Thyroid gland (tissue), 4 donors: ENCODE measurements around the gene DVL1. TPM values are rescaled to one million over a fixed set of nuclear protein-coding genes. Genes with fewer than 3 reads are reported as not detected.
A peak's percentile ranks its signal among the peaks of the same experiment; 100 is the strongest.
"Not testable (repeated sequence)": the region's sequence is repeated elsewhere in the genome, so short reads cannot be mapped to it uniquely, and the experiment has no call there.

Experiments used
- DNase-seq, 2 donors: peaks; one replicate each; pipeline ENCODE4 v3.0.0-alpha.2; 2019
- H3K27ac ChIP-seq, 3 donors: fragments of 200-600 bp; sonication (generic); 1 replicate in 2 of 3; 2 replicates in 1 of 3; pipeline ENCODE4 v1.5.1; 2016 to 2019; ENCODE audit warnings: mild to moderate bottlenecking in 1 of 3, moderate library complexity in 1 of 3
- H3K27me3 ChIP-seq: fragments of 200-600 bp; sonication (generic); one replicate; pipeline ENCODE4 v1.5.1; 2019
- H3K36me3 ChIP-seq, 2 donors: fragments of 200-600 bp; sonication (generic); one replicate each; pipeline ENCODE4 v1.5.1; 2016 to 2019
- H3K4me1 ChIP-seq, 2 donors: fragments of 200-600 bp; sonication (generic); one replicate each; pipeline ENCODE4 v1.5.1; 2017 to 2019
- H3K4me3 ChIP-seq, 3 donors: fragments of 200-600 bp; sonication (generic); replicated peaks in 1 of 3; 1 replicate in 2 of 3; 2 replicates in 1 of 3; pipeline ENCODE4 v1.5.1; 2016; ENCODE audit warnings: mild to moderate bottlenecking in 1 of 3
- H3K9me3 ChIP-seq: fragments of 200-600 bp; sonication (generic); one replicate; pipeline ENCODE4 v1.5.1; 2017
- CTCF ChIP-seq, 6 experiments: fragments of 200-600 bp in 3 of 6; fragments of 450-650 bp in 3 of 6; sonication (generic) in 3 of 6; IDR thresholded peaks; one replicate each; pipeline ENCODE4 v1.5.1; 2016 to 2019; ENCODE audit warnings: antibody characterized with exemption in 6 of 6, mild to moderate bottlenecking in 2 of 6, inconsistent platforms in 1 of 6, moderate library complexity in 1 of 6
- POLR2A ChIP-seq, 2 donors: fragments of 450-650 bp; IDR thresholded peaks; one replicate each; pipeline ENCODE4 v1.6.1; 2017; ENCODE audit warnings: antibody characterized with exemption in 2 of 2, mild to moderate bottlenecking in 2 of 2, moderate library complexity in 1 of 2
- WGBS, 2 donors: methylation state at CpG; one replicate each; pipeline ENCODE4 v1.1.5; 2017; 5-methylcytosine and 5-hydroxymethylcytosine counted together
- intact Hi-C: fragments of 100-400 bp; cut with DNase I; formaldehyde crosslinking; loops from one replicate; pipeline ENCODE4 v1.15.1; 2023
- total RNA-seq, 4 donors: library from RNA; depleted of rRNA; stranded (reverse); fragments of >200 nt; gene quantifications; one replicate each; pipeline ENCODE4 v1.2.3, GENCODE V29; 2016

DVL1 gene
- total RNA-seq, 4 donors from 2014 or later, result 46.6 to 79.4 (median 61.7) TPM

- intact Hi-C loops, result loop anchor here (5.0 kb wide), 1 partner anchor 39 kb away; the partner anchor contains the start of gene MXRA8
- Histone ChIP-seq H3K9me3 (no peaks in the 10 kb centered on the region), H3K36me3 (peaks cover 17 to 32% of the 10 kb centered on the region in 2 donors), H3K4me3 (no peak overlapping the region), H3K27ac (peak overlapping the region in 1 of 3 donors; percentile 29), H3K4me1 (peaks cover 6 to 26% of the 10 kb centered on the region in 2 donors), H3K27me3 (no peaks in the 10 kb centered on the region)
- DNase-seq, result peak; percentile 94 to 95
- WGBS, 2 donors, result 61 to 66% methylated on average over 9 of the region's 9 CpGs
- TF ChIP-seq CTCF (IDR thresholded peaks at IDR 0.05) (no peak), POLR2A (IDR thresholded peaks at IDR 0.05) (no peak)
These were observed 31.0 kb downstream of the DVL1 start for GRCh38 chr1:1318131-1318652.

- Histone ChIP-seq H3K36me3 (peaks cover 25 to 40% of the 10 kb centered on the region in 2 donors), H3K9me3 (no peaks in the 10 kb centered on the region), H3K4me1 (peaks cover 6 to 19% of the 10 kb centered on the region in 2 donors), H3K4me3 (no peak overlapping the region), H3K27me3 (no peaks in the 10 kb centered on the region), H3K27ac (no peak overlapping the region)
- no peak for TF ChIP-seq POLR2A (IDR thresholded peaks at IDR 0.05)
- TF ChIP-seq CTCF (IDR thresholded peaks at IDR 0.05), result no peak
- intact Hi-C loops, result loop anchor here (5.0 kb wide), 1 partner anchor 40 kb away; the partner anchor contains the start of gene MXRA8
- no peak for DNase-seq
- WGBS, 2 donors, result 86 to 90% methylated on average over 6 of the region's 6 CpGs
These were observed 31.8 kb downstream of the DVL1 start for GRCh38 chr1:1317420-1317819.

- H3K4me1 ChIP-seq, result peaks cover 6 to 14% of the 10 kb centered on the region in 2 donors
- peaks cover 35 to 48% of the 10 kb centered on the region in 2 donors for H3K36me3 ChIP-seq
- H3K27me3 ChIP-seq, H3K27ac ChIP-seq, H3K9me3 ChIP-seq, H3K4me3 ChIP-seq, DNase-seq: not testable (repeated sequence)
- 88% methylated on average over 8 of the region's 8 CpGs for WGBS, 2 donors
- intact Hi-C loops, result loop anchor here (5.0 kb wide), 1 partner anchor 41 kb away; the partner anchor contains the start of gene MXRA8
These were observed 33.0 kb downstream of the DVL1 start for GRCh38 chr1:1316199-1316598.

GRCh38 chr1:1315435-1315954 is 33.7 kb downstream of the DVL1 start:
- Histone ChIP-seq H3K27me3 (no peaks in the 10 kb centered on the region), H3K4me3 (no peak overlapping the region), H3K4me1 (peaks cover 6 to 12% of the 10 kb centered on the region in 2 donors), H3K27ac (no peak overlapping the region), H3K9me3 (no peaks in the 10 kb centered on the region), H3K36me3 (peaks cover 42 to 52% of the 10 kb centered on the region in 2 donors)
- 76 to 83% methylated on average over 14 to 24 of the region's 26 CpGs for WGBS, 2 donors
- no peak for DNase-seq
- TF ChIP-seq POLR2A (IDR thresholded peaks at IDR 0.05) (no peak), CTCF (IDR thresholded peaks at IDR 0.05) (no peak)
- intact Hi-C loops, result loop anchor here (5.0 kb wide), 1 partner anchor 42 kb away; the partner anchor contains the start of gene MXRA8

GRCh38 chr1:1314678-1315335 is 34.4 kb downstream of the DVL1 start:
- 92 to 95% methylated on average over 12 to 23 of the region's 23 CpGs for WGBS, 2 donors
- H3K4me3 ChIP-seq, result no peak overlapping the region
- no peak for DNase-seq
- H3K27me3 ChIP-seq, result no peaks in the 10 kb centered on the region
- no peaks in the 10 kb centered on the region for H3K9me3 ChIP-seq
- peaks cover 42 to 52% of the 10 kb centered on the region in 2 donors for H3K36me3 ChIP-seq
- intact Hi-C loops, result loop anchor here (5.0 kb wide), 1 partner anchor 42 kb away; the partner anchor contains the start of gene MXRA8
- TF ChIP-seq POLR2A (IDR thresholded peaks at IDR 0.05) (no peak), CTCF (IDR thresholded peaks at IDR 0.05) (no peak)
- peaks cover 6 to 13% of the 10 kb centered on the region in 2 donors for H3K4me1 ChIP-seq
- no peak overlapping the region for H3K27ac ChIP-seq
